ENCODE data around the gene SRSF5.

The SRSF5 gene

DNA sequence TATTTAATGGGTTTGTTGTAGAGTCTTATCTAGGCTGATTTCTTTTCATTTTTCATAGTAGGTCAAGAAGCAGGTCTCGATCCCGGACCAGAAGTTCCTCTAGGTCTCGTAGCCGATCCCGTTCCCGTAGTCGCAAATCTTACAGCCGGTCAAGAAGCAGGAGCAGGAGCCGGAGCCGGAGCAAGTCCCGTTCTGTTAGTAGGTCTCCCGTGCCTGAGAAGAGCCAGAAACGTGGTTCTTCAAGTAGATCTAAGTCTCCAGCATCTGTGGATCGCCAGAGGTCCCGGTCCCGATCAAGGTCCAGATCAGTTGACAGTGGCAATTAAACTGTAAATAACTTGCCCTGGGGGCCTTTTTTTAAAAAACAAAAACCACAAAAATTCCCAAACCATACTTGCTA, 4.2 kb downstream of the SRSF5 start:
- no peak for DNase-seq

DNA sequence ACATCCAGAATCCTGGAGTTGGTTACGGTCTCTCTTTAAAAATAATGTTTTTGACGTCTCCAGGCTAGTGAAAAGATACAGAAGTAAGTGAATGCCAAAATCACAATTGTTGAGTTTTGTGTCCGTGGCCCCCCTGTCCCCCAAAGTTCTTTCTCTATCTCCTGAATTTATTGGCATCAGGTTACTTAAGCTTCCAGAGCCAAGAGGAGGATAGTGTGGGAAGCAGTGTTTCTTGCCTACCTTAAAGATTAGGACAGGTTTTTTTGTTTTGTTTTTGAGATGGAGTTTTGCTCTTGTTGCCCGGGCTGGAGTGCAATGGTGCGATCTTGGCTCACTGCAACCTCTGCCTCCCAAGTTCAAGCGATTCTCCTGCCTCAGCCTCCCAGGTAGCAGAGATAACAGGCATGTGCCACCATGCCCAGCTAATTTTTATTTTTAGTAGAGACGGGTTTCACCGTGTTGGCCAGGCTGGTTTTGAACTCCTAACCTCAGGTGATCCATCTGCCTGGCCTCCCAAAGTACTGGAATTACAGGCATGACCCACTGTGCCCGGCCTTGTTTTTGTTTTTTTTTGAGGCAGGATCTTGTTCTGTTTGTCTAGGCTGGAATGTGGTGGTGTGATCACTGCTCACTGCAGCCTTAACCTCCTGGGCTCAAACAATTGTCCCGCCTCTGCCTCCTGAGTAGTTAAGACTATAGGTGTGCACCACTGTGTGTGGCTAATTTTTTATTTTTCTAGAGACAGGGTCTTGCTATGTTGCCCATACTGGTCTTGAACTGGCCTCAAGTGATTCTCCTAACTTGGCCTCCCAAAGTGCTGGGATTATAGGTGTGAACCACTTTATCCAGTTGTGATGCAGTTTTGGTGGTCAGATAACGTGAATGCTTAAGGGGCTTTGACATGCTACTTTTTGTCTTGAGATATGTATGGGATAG, 5.4 kb downstream of the SRSF5 start:
- DNase-seq: no peak

DNA sequence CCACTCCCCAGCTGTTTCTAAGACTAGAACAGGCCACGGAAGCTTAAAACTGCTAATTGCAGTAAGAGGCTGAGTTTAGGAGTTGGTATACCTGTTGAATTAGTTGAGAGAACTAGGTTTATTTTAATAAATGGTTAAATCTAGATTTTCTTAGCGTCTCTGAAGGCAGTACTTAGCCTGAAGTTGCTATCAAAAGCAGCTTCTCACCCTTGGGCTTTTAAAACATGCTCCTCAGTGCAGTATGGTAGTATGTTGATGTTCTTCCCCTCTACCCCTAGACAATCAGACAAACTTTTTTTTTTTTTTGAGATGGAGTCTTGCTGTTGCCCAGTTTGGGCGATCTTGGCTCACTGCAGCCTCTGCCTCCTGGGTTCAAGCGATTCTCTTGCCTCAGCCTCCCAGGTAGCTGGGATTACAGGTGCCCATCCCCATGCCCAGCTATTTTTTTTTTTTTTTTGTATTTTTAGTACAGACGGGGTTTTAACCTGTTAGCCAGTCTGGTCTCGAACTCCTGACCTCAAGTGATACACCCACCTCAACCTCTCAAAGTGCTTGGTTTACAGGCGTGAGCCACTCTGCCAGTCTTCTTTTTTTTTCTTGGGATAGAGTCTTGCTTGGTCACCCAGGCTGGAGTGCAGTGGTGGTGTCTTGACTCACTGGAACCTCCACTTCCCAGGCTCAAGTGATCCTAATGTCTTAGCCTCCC, 6.8 kb downstream of the SRSF5 start:
- no peak for DNase-seq

DNA sequence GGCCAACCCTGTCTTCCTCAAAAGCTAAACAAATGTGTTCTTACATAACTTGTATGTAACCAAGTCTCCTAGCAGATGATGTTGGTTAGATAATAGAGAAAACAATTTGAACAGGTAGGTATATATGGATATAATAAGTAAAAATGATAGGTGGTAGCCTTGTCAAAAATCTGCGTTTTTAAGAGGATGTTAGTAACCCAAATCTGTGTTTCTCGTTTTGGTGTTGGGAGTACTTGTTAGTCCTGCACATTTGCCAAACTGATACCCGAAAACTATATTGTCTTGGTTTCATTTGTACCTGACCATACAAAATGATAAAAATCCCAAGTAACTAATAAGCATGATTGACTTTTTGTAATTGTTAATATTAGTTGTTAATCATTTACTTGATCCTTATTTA, 8.1 kb downstream of the SRSF5 start:
- no peak for DNase-seq

DNA sequence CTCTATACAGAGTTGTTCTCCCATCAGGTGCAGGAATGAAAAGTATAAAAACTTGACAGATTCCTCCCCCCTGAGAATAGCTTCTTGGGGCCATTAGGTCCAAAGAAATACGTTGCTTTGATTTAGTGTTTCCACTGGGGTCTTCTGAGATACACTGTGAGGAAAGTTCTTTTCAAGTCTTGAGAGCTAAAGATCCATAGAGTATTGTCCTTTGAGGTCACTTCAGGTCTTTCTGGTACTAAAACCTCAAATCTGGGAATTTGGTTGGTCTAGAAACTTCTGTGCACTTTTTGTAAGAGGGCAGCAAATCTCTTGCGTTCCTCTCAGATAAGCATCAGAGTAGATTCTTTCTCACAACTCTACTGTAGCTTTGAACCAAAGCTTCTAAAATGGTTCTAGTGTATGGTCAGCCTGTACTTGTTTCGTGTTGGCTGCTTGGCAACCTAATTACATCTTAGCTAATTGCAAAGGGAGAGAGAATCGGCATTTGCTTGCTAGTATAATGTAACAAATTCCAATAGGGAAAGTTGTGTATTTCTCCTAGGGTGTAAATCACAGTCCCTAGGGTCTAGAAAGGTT, 10.0 kb downstream of the SRSF5 start:
- DNase-seq: no peak

DNA sequence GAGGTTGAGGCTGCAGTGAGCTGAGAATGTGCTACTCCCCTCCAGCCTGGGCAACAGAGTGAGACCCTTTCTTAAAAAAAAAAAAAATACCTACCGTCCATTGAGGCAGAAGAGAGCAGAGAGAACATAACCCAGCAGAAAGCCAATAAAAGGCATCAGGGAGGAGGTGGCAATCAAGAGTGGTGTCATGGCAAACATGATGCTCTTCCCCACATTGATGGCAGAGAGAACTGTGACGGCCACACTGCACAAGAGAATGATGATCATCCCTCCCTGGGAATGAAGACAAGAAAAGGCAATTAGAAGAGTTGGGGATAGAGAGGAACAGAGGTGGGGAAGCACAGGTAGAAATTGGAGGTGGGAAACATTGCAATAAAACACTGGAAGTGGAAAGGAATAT, 12.1 kb downstream of the SRSF5 start:
- DNase-seq: no peak

DNA sequence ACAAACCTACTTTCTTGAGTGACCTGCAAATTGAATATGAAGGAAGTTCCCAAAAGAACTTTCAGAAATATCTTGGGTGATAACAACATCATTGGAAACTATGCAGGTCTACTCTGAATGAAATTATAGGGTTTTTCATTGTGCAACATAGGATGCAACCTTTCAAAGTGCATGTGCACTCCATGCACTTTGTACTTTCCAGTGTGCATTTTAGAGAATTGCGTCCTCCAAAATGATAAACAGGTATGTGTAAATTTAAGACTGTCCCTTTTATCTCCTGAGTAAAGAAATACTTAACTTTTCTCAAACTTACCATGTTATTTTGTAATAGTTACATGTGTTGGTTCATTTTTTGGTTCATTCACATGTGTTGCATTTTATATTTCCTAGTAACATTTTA, 13.2 kb downstream of the SRSF5 start:
- DNase-seq: no peak

DNA sequence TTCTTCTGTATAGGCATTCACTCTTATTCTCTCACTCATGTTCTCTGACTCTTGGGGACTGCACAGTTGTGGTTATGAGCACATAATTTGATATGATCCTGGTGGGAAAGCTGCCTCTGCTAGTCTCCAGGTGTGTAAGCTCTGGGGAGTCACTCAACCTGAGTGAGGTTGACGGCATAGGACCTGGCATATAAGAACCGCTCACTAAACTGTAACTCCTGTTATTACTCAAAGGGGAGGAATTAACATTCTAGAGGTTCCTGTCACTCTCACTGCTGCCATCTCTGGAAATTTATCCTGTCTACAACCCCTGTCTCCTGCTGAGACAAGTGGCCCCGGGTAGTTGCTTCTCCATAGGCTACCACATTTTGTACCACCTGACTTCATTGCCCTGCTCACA, 14.0 kb downstream of the SRSF5 start:
- DNase-seq: no peak

DNA sequence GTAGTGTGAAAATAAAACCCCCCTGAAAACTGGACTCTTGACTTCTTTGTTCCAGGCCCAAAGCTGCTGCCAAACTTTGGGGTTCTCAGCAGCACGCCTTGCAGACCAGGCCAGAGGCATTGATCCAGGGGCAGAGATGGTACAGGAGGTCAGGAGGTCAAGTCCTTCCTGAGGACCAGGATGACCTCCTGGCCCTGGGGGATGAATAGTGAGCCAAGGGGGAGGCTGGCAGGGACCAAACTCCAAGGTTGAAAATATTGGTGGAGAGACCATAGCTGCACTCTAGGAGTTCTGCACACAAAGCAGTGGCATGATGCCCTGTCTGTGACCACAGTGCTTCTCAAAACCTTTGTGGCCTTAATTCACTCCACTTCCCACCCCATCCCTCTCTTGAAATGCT, 18.0 kb downstream of the SRSF5 start:
- no peak for DNase-seq

DNA sequence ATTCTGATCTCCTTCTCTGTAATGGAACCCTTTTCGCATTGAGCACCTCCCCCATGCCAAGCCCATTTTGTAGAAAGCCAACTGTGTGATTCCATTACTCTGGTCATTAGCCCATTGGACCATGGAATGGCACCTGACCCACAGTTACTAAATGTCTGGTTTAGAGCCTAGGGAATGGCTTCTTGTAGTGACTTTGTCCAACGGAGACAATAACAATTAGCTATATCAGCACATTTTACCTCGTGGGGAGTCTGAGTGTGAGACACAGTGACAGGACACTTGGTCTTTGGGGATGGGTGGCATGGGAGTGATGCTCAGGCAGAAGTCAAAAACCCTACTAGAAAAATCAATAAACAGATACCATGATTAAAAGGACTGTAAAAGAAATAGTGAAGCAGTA, 19.7 kb downstream of the SRSF5 start:
- no peak for DNase-seq

DNA sequence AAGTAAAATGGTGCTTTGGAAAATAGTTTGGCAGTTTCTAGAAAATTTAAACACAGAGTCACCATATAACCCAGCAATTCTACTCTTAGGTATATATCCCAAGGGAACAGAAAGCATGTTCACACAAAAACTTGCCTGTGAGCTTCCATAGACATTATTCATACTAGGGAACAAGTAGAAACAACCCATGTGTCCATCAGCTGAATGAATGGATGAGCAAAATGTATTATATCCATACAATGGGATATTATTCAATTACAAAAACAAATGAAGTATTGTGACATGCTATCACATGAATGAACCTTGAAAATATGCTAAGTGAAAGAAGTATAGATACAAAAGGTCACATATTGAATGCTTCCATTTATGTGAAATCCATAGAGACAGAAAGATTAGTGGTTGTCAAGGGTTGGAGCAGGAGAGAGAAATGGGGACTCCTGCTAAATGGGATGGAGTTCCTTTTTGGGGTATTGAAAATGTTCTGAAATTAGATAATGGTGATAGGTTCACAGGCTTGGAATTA, 22.2 kb downstream of the SRSF5 start:
- DNase-seq: no peak

DNA sequence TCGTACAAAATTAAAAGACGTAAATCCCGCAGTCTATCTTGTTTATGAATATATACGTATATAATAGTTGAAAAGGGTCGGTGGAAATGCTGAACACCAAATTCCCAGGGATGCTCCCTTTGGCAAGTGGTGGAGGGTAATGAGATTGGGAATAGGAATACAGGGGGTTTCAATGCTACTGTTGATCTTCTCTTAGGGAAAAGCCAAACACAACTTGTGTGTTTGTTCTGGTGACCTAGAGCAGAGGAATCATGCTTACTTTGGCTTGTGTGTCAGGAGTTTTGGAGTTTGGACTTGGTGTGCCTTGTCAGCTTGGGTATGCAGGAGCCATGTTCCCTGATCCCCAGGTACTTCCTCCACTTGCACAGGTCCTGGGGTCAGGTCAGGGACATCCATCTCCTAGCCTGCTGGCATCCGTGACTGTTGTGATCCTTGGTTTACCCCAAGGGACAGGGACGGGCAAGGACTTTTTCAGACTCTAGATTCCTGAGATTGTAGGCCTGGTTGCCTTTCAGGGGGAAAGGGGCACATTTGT, 26.0 kb downstream of the SRSF5 start:
- no peak for DNase-seq

DNA sequence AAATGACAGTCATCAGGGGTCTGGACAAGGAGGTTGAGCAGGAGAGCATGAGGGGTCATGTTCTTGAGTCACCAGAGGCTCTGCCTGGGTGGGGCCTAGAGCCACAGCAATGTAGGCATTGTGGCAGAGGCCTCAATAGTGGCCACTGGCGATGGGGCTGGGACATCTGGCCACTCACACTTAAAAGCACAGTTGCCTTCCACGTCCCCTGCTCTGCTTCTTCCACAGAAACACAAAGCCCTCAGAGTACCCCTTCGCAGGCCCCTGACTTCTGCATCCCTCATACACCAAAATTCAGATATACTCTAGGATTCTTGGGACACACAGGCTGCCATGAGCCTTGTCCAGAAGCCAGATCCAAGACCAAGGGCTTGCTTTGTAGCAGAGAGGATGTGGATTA, 27.8 kb downstream of the SRSF5 start:
- DNase-seq: no peak

DNA sequence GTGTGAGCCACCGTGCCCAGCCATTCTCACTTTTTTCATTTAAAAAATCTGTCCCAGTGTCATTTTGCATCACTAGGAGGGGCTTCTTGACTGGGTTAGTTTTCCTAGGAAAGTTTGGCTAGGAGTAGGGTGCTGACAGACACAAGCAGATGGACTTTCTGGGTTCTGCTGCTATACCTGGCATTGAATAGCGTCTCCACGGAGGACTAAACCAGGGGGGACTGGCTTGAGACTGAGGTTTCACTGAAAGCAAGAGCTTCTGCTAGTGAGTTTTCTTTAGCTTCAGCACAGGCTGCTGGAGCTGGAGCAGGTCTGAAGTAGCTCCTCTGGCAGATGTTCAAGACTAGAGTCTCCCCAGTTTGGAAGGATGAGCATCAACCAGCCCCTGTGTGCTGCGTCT, 28.7 kb downstream of the SRSF5 start:
- no peak for DNase-seq

DNA sequence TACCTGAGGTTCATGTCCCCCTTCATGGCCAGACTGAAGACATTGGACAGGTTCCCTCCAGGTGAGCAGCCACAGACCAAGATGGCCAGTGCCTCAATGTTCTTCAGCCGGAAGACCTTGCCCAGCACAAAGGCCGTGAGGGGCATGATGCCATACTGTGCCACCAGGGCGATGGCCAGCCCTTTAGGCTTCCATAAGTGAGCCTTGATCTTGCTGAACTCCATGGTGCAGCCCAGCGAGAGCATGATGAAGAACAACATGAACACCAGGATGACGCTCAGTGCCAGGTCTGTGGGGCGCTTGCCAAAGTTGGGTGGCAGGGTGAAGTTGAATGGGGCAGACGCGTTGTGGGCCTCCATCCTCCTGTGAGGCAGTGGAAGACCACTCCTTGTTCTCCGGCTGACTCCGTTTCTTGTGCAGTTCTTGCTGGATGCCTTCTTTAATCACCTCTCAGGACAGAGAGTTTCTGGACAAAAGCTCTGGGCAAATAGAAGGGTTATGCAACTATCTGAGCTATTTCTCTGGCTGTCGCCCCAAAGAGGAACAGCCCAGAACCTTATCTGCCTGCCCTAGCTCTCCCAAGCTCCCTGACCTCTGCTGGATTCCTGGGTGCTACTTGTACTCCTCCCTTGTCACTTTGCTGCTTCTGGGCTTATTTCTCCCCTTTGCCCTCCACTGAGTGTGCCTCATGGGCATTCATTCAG, 30.0 kb downstream of the SRSF5 start, which contains the start of gene SLC10A1:
Gene SLC10A1, minus strand, starts transcription at position 445 of the 704 bp plus-strand sequence. Its CDS starts 86 bp downstream, at position 359.
- DNase-seq: no peak

DNA sequence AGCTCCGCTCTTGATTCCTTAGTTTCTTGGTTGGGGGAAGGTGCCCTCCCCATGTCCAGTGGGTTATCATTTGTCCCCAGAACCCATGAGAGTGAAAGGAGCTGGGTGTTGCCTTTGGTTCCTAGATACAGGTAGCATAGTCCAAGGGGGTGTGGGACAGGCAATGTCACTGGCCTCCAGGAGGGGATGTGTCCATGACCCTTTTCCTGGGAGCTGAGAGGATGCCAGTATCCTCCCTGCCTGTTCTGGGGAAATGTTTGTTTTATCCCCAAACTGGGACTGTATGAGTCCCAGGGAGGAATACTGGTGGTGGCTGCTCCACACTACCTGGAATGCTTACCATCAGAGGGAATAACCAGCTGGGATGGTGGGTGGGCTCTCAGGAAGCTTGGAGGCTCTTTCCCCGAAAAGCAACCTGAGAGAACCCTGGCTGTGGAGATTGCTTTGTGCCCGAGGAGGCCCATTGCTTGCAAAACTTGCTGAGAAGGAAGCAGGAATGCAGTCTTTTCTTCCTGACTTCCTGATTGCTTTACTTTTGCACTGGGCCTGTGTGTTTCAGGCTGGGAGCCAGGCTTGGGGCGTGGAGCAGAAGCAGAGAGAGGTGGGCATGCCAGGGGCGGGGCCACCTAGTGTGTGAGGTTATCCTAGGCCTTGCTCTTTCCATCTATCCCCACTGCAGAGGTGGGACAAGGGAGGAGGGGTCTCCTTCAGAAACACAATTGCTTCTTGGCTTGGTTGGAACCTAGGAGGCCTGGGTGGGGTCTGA, 30.8 kb downstream of the SRSF5 start:
- no peak for DNase-seq

DNA sequence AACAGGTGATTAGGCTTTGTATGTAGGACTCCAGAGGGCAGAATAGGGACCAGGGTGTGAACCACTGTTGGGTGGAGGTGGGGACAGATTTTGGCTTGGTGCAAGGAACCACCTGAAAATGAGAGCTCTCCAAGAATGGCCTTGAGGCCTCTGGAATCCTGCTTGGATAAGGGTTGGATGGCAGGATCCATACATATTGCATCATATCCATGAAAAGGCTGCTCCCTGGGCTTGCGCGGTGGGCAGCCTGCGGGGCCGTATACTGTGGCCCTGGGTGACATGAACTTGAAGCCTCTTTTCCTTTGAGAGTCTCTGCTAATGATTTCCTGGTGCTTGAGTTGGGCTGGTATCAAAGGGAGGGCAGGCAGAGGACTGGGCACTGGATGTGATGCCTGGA, 31.4 kb downstream of the SRSF5 start:
- DNase-seq: no peak

DNA sequence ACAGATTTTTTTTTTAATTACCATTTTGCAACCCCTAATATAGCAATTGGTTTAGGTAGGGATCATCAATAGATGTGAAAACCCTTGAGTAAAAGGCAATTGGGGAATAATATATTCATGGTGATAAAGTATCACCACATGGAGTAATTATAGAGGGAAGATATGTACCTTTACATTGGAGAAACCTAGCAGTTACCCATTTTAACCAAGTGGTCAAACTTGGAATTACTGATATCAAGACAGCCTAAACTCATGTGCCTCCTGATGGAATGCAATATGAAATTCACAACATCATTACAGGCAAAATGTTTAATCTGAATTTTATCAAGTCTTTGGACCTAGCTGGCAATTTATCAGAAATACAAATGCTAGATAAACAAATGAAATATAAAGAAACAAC, 36.8 kb downstream of the SRSF5 start:
- no peak for DNase-seq

DNA sequence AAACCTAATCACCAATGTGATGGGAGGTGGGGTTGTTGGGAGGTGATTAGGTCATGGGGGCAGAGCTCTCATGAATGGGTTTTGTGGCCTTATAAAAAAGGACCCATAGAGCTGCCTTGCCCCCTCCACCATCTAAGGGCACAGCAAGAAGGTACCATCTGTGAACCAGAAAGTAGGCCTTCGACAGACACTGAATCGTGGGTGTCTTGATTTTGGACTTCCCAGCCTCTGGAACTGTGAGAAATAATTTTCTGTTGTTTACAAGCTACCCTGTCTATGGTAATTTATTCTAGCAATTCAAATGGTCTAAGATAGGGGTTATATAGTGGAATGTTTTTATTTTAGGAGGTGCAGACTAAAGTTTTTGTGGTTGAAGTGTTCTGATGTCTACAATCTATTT, 38.0 kb downstream of the SRSF5 start:
- no peak for DNase-seq

DNA sequence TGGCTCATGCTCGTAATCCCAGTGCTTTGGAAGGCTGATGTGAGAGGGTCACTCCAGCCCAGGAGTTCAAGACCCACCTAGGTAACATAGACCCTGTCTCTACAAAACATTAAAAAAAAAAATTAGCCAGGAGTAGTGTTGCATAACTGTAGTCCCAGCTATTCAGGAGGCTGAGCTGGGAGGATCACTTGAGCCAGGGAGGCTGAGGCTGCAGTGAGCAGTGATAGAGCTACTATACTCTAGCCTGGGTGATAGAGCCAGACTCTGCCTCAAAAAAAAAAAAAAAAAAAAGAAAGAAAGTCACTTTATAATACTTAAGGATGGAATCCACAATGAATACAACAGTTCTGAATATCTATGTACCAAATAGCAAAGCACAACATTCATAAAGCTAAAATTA, 40.2 kb downstream of the SRSF5 start:
- no peak for DNase-seq

DNA sequence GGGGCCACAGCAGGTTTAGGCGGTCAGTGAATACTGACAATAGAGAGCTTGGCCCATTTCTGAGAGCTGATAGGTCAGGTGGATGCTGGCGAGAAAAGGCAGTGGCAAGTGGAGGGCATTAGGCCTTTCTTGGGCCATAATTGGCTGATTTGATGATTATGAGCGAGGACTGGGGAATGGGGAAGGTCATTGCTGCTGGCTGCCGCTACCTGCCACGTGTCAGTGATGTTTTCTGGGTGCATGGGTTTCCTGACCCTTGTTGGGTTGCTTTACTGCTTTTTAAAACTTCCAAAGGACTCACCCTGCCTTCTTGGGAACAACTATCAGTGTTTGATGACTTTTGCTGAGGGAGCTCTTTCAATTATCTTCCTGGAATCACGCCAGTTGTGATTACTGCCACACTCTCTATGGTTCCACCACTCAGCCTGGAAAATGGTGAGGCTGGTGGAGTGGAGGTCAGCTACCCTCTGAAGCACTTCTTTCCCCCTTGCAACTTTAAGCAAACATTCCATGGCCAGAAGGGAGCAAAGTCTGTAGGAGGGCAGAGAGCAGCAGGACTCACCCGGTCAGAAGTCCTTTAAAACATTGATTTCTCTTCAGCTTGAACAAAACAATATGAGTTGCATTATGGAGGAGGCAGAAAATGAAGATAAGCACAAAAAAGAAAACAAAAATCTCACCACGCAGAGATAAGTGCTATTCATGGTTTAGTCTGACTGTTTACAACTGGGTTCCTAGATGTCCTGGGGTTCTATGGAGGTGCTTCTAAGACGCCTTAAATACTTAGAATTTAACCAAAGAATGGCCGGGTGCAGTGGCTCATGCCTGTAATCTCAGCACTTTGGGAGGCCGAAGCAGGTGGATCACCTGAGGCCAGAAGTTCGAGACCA, 42.2 kb downstream of the SRSF5 start:
- no peak for DNase-seq

All from effector CD8-positive, alpha-beta T cell (primary cell).